ENCODE data around the gene KRT74. TPM values are rescaled to one million over a fixed set of nuclear protein-coding genes. Genes with fewer than 3 reads are reported as not detected.
A peak's percentile ranks its signal among the peaks of the same experiment; 100 is the strongest.

The KRT74 gene
- total RNA-seq, 2 experiments from 2014 or later, result not detected

GRCh38 chr12:52537101-52537500 is 36.5 kb downstream of the KRT74 start:
- Mint-ChIP-seq H3K4me3 (no peak overlapping the region), H3K4me1 (no peaks in the 10 kb centered on the region)
- CTCF ChIA-PET, result no interaction called here

GRCh38 chr12:52535574-52535973 is 38.1 kb downstream of the KRT74 start:
- CTCF ChIA-PET, result no interaction called here
- no peak for DNase-seq
- Mint-ChIP-seq H3K27ac (no peak overlapping the region), H3K4me3 (no peak overlapping the region), H3K36me3 (ENCODE audit: low read depth) (no peaks in the 10 kb centered on the region), H3K27me3 (no peaks in the 10 kb centered on the region), H3K4me1 (no peaks in the 10 kb centered on the region), H3K9me3 (no peaks in the 10 kb centered on the region)
- POLR2A ChIA-PET, result no interaction called here

More at GRCh38 chr12:52537101-52537500, 36.5 kb downstream of the KRT74 start:
- Mint-ChIP-seq H3K36me3 (ENCODE audit: low read depth) (no peaks in the 10 kb centered on the region), H3K9me3 (no peaks in the 10 kb centered on the region), H3K27me3 (no peaks in the 10 kb centered on the region), H3K27ac (no peak overlapping the region)
- DNase-seq, result no peak
- POLR2A ChIA-PET, result no interaction called here

DNA sequence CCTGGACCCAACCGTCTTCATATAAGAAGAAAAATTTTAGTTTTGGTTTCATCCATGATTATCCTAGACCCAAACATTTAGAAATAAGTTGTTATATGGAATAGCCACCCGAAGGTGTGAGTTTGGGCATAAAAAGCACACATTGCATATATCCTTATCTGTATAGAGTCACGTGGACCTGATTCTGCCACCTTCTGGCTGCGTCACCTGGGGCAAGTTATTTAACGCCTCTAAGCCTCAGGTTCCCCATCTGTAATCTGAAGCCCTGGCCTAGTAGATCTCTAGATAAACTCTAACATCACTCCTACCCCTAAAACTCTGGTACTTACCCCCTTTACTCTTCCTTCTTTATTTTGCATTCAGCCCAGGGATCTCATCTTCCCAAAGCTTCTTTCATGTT is 39.2 kb downstream of the KRT74 start:
- Mint-ChIP-seq H3K27me3 (no peaks in the 10 kb centered on the region), H3K4me3 (no peak overlapping the region), H3K4me1 (no peaks in the 10 kb centered on the region), H3K27ac (no peak overlapping the region), H3K9me3 (no peaks in the 10 kb centered on the region), H3K36me3 (ENCODE audit: low read depth) (no peaks in the 10 kb centered on the region)
- ChIA-PET CTCF (interaction anchor here (0.6 kb wide), 1 partner anchor 151 kb away, joined by 4 read pairs; no protein-coding TSS in a partner anchor), POLR2A (no interaction called here)
- DNase-seq, result no peak

DNA sequence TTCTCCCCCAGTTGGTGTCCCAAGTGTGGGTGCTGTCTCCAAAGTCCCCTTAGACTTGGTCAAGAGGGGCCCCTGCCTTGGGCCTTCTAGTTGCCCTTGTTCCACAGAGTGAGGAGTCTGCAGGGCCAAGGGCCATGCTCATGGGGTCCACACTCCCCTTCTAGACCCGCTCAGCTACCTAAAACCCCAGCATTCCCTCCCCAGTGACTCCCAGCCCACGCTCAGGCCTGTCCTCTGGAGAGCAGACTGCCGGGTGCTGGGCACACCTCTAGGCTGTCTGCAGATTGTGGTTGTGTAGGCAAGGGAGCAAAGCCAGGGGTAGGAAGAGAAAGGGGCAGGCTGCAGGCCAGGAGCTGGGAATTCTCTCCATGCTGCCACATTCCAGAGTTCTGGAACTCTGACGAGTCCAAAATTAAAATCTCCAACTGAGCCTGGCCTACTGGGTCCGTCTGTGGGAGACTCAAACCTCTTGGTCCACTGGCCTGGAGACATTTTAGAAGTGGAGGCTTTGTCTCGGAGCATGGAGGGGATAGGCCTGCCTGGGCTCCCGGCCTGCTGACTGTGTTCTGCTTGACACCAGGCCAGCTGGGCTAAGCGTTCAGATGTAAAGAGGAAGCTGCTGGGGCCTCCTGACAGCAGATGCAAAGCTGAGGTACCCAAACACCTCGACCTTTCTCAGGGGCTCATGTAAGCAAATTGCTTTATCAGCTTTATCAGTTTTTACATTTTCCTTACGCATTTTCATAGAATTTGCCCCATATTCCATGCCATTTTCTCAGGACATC is 39.8 kb downstream of the KRT74 start:
- Mint-ChIP-seq H3K9me3 (no peaks in the 10 kb centered on the region), H3K36me3 (ENCODE audit: low read depth) (no peaks in the 10 kb centered on the region), H3K27ac (no peak overlapping the region), H3K4me1 (no peaks in the 10 kb centered on the region), H3K4me3 (no peak overlapping the region), H3K27me3 (no peaks in the 10 kb centered on the region)
- ChIA-PET POLR2A (no interaction called here), CTCF (no interaction called here)
- DNase-seq, result no peak

- no peak for DNase-seq
- Mint-ChIP-seq H3K4me1 (no peaks in the 10 kb centered on the region), H3K36me3 (ENCODE audit: low read depth) (no peaks in the 10 kb centered on the region), H3K27me3 (no peaks in the 10 kb centered on the region), H3K9me3 (no peaks in the 10 kb centered on the region), H3K4me3 (no peak overlapping the region), H3K27ac (no peak overlapping the region)
- POLR2A ChIA-PET, result no interaction called here
- CTCF ChIA-PET, result no interaction called here
Observed at GRCh38 chr12:52532636-52533035, 41.0 kb downstream of the KRT74 start.

DNA sequence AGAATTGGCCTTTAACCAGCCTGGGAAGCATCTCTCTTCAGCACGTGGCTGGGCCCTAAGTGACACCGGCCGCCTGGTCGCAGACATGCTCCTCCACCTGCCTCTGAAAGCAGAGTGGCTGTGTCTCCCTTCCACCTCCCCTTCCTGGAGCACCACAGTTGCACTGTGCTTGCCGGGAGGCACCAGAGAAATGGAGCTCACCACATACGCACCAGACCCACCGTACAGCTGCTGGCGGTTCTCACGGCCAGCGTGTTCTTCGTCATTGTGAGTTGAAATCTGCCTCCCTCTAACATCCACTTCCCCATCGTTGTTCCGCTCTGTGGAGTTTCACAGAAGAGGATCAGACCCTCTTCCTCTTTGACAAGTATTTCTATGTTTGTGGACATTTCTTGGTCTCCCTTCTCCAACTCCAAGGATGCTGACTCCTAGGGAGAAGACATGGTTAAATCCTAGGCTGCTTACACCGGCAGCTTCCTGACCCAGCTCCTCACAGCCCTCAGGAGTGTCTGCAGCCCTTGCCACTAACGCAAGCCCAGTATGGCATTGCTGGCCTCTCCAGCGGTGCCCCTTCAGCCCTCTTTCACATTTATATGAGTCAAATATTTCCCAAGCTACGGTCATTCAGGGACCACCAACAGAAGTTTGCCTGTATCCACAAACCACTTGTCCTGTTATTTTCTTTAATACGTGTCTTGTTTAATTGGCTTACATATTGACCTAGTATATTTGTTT is 41.9 kb downstream of the KRT74 start:
- ChIA-PET CTCF (no interaction called here), POLR2A (no interaction called here)
- Mint-ChIP-seq H3K36me3 (ENCODE audit: low read depth) (no peaks in the 10 kb centered on the region), H3K27ac (no peak overlapping the region), H3K27me3 (no peaks in the 10 kb centered on the region), H3K9me3 (no peaks in the 10 kb centered on the region), H3K4me3 (no peak overlapping the region), H3K4me1 (peaks cover 4% of the 10 kb centered on the region)
- no peak for DNase-seq

DNA sequence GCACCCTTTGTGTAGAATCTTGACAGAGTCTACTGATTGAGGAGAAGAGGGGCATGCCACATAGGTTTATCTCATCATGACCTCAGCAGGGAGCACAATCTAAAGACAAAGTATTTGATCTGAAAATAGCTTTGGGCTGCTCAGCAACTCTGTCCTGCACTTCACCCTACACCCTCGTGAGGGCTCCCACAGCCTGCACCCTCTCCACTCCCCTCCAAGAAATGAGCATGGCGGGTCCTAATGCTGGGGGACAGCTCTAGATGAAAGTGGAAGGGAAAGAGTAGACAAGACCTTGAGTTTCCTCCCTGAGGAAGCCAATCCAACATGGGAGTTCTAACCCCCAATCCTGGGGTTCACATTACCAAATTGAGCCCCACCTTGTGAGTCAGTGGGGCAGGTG is 42.7 kb downstream of the KRT74 start:
- H3K4me1 Mint-ChIP-seq, result peaks cover 8% of the 10 kb centered on the region
- H3K27me3 Mint-ChIP-seq, result no peaks in the 10 kb centered on the region
- ChIA-PET CTCF (no interaction called here), POLR2A (no interaction called here)
- no peak overlapping the region for H3K27ac Mint-ChIP-seq
- no peak for DNase-seq
- no peaks in the 10 kb centered on the region for H3K36me3 Mint-ChIP-seq (ENCODE audit: low read depth)
- no peaks in the 10 kb centered on the region for H3K9me3 Mint-ChIP-seq
- no peak overlapping the region for H3K4me3 Mint-ChIP-seq

- Mint-ChIP-seq H3K4me1 (peaks cover 8% of the 10 kb centered on the region), H3K9me3 (no peaks in the 10 kb centered on the region), H3K36me3 (ENCODE audit: low read depth) (no peaks in the 10 kb centered on the region), H3K27me3 (no peaks in the 10 kb centered on the region), H3K27ac (no peak overlapping the region), H3K4me3 (no peak overlapping the region)
- no peak for DNase-seq
- ChIA-PET CTCF (no interaction called here), POLR2A (no interaction called here)
Observed at GRCh38 chr12:52530366-52530765, 43.3 kb downstream of the KRT74 start.

- Mint-ChIP-seq H3K9me3 (no peaks in the 10 kb centered on the region), H3K4me1 (peaks cover 8% of the 10 kb centered on the region), H3K27ac (no peak overlapping the region), H3K27me3 (no peaks in the 10 kb centered on the region), H3K4me3 (no peak overlapping the region), H3K36me3 (ENCODE audit: low read depth) (no peaks in the 10 kb centered on the region)
- no peak for DNase-seq
- ChIA-PET CTCF (no interaction called here), POLR2A (no interaction called here)
Observed at GRCh38 chr12:52529846-52530245, 43.8 kb downstream of the KRT74 start.

DNA sequence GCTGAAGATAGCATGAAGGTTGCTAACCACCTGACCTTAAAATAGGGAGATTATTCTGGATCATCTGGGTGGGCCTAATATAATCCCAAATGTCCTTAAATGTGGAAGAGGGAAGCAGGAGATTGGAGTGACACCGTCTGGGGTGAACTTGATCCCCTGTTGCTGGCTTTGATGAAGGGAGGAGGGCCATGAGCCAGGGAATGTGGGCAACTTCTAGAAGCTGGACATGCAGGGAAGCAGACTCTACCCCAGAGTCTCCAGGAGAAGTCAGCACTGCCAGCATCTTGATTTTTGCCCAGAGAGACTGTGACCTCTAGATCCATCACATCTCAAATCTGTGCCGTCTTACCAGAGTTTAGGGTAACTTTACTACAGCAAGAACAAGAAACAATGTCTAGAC is 44.2 kb downstream of the KRT74 start:
- ChIA-PET POLR2A (no interaction called here), CTCF (no interaction called here)
- peaks cover 8% of the 10 kb centered on the region for H3K4me1 Mint-ChIP-seq
- DNase-seq, result no peak
- no peak overlapping the region for H3K27ac Mint-ChIP-seq
- no peaks in the 10 kb centered on the region for H3K36me3 Mint-ChIP-seq (ENCODE audit: low read depth)
- H3K9me3 Mint-ChIP-seq, result no peaks in the 10 kb centered on the region
- no peak overlapping the region for H3K4me3 Mint-ChIP-seq
- H3K27me3 Mint-ChIP-seq, result no peaks in the 10 kb centered on the region

DNA sequence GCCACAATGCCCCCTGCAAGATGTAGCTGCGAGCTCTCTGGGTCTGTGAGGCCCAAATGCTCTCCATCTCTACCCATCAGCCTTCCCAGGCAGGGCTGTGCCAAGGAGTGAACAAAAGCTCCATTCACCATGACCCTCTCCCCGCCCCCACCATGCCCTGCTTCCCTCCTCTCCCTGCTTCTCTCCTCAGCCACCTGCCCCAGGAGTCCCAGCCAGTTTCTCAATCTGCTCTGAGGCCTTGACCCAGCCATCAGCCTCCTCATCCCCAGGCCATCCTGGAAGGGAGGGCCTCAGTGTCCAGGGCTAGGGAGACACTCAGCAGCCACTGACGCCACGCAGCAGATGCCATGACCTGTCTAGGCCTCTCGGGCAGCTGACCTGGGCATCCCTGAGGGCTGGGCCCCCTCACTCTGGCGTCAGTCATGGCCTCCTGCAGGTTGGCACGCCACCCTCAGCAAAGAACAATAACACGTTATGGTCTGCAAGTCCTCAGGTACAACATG is 45.0 kb downstream of the KRT74 start:
- CTCF ChIA-PET, result no interaction called here
- no peak for DNase-seq
- POLR2A ChIA-PET, result no interaction called here
- Mint-ChIP-seq H3K9me3 (no peaks in the 10 kb centered on the region), H3K4me3 (no peak overlapping the region), H3K4me1 (peaks cover 8% of the 10 kb centered on the region), H3K27me3 (no peaks in the 10 kb centered on the region), H3K27ac (no peak overlapping the region), H3K36me3 (ENCODE audit: low read depth) (no peaks in the 10 kb centered on the region)

GRCh38 chr12:52527121-52527800 is 46.4 kb downstream of the KRT74 start:
- Mint-ChIP-seq H3K27me3 (peaks cover 2% of the 10 kb centered on the region), H3K9me3 (no peaks in the 10 kb centered on the region), H3K4me3 (no peak overlapping the region), H3K4me1 (peaks cover 8% of the 10 kb centered on the region), H3K27ac (no peak overlapping the region), H3K36me3 (ENCODE audit: low read depth) (no peaks in the 10 kb centered on the region)
- ChIA-PET CTCF (no interaction called here), POLR2A (no interaction called here)
- peak; percentile 15 for DNase-seq

DNA sequence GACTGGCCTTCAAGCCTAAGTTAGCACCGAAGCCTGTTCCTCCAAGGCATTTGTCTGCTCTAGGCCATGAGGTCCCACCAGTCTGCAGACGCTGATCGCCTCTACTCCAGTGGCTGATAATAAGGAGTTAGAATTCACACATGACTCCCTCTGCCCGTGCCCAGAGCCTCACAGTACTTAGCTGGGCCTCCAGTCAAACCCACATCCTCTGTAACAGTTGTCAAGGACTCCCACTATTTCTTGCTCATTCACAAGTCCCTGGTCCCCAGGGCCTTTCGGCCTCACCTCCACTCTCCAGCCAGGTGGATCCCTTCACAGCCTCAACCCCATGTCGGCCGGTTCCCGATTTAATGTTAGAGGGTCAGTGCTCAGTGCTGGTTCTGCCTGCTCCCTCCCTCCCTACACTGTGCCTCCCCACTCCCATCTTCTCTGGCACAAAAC is 47.1 kb downstream of the KRT74 start:
- H3K4me1 Mint-ChIP-seq, result peaks cover 8% of the 10 kb centered on the region
- peak; percentile 17 for DNase-seq
- no peaks in the 10 kb centered on the region for H3K9me3 Mint-ChIP-seq
- CTCF ChIA-PET, result no interaction called here
- H3K4me3 Mint-ChIP-seq, result no peak overlapping the region
- POLR2A ChIA-PET, result no interaction called here
- peaks cover 2% of the 10 kb centered on the region for H3K27me3 Mint-ChIP-seq
- no peaks in the 10 kb centered on the region for H3K36me3 Mint-ChIP-seq (ENCODE audit: low read depth)
- H3K27ac Mint-ChIP-seq, result no peak overlapping the region
